ENCODE measurements around the gene ARF1. TPM values are rescaled to one million over a fixed set of nuclear protein-coding genes. Genes with fewer than 3 reads are reported as not detected.

The ARF1 gene
- total RNA-seq, 1 donor from 2014 or later, result 295 TPM

- Histone ChIP-seq H3K36me3 (no peaks in the 10 kb centered on the region), H3K4me1 (no peaks in the 10 kb centered on the region), H3K27me3 (no peaks in the 10 kb centered on the region), H3K9me3 (no peaks in the 10 kb centered on the region), H3K27ac (no peak overlapping the region), H3K4me3 (no peak overlapping the region)
- intact Hi-C loops (cut with DNase I), result no loop called here
- DNase-seq (ENCODE audit: extremely low spot score in 2 of 2), result no peak
- TF ChIP-seq POLR2AphosphoS5 (IDR thresholded peaks at IDR 0.05; ENCODE audit: insufficient read depth in 1 of 2, low read depth in 1 of 2) (no peak), CTCF (IDR thresholded peaks at IDR 0.05) (no peak), POLR2A (IDR thresholded peaks at IDR 0.05) (no peak)
These were observed 37.1 kb upstream of the ARF1 start for GRCh38 chr1:228045405-228045804.

GRCh38 chr1:228045871-228046270 lies 36.6 kb upstream of the ARF1 start:
- no peaks in the 10 kb centered on the region for H3K9me3 ChIP-seq
- H3K27me3 ChIP-seq, result no peaks in the 10 kb centered on the region
- TF ChIP-seq POLR2AphosphoS5 (IDR thresholded peaks at IDR 0.05; ENCODE audit: insufficient read depth in 1 of 2, low read depth in 1 of 2), result no peak
- TF ChIP-seq CTCF (IDR thresholded peaks at IDR 0.05), result no peak
- H3K27ac ChIP-seq, result no peak overlapping the region
- H3K36me3 ChIP-seq, result no peaks in the 10 kb centered on the region
- intact Hi-C loops (cut with DNase I), result no loop called here
- H3K4me1 ChIP-seq, result no peaks in the 10 kb centered on the region
- DNase-seq (ENCODE audit: extremely low spot score in 2 of 2), result no peak
- no peak overlapping the region for H3K4me3 ChIP-seq

GRCh38 chr1:228046421-228047182 lies 35.9 kb upstream of the ARF1 start:
- no peaks in the 10 kb centered on the region for H3K36me3 ChIP-seq
- no peak overlapping the region for H3K27ac ChIP-seq
- H3K4me3 ChIP-seq, result no peak overlapping the region
- no peaks in the 10 kb centered on the region for H3K27me3 ChIP-seq
- H3K9me3 ChIP-seq, result no peaks in the 10 kb centered on the region
- no peak for DNase-seq (ENCODE audit: extremely low spot score in 2 of 2)
- intact Hi-C loops (cut with DNase I), result no loop called here
- no peaks in the 10 kb centered on the region for H3K4me1 ChIP-seq
- no peak for TF ChIP-seq POLR2AphosphoS5 (IDR thresholded peaks at IDR 0.05; ENCODE audit: insufficient read depth in 1 of 2, low read depth in 1 of 2)
- no peak for TF ChIP-seq CTCF (IDR thresholded peaks at IDR 0.05)

GRCh38 chr1:228047183-228047466 lies 35.4 kb upstream of the ARF1 start:
- Histone ChIP-seq H3K36me3 (no peaks in the 10 kb centered on the region), H3K9me3 (no peaks in the 10 kb centered on the region), H3K27ac (no peak overlapping the region), H3K4me3 (no peak overlapping the region), H3K27me3 (no peaks in the 10 kb centered on the region), H3K4me1 (no peaks in the 10 kb centered on the region)
- intact Hi-C loops (cut with DNase I), result no loop called here
- TF ChIP-seq POLR2A (IDR thresholded peaks at IDR 0.05) (no peak), POLR2AphosphoS5 (IDR thresholded peaks at IDR 0.05; ENCODE audit: insufficient read depth in 1 of 2, low read depth in 1 of 2) (no peak), CTCF (IDR thresholded peaks at IDR 0.05) (no peak)
- DNase-seq (ENCODE audit: extremely low spot score in 2 of 2), result no peak

GRCh38 chr1:228048120-228048519 lies 34.4 kb upstream of the ARF1 start:
- Histone ChIP-seq H3K4me1 (no peaks in the 10 kb centered on the region), H3K27ac (no peak overlapping the region), H3K27me3 (no peaks in the 10 kb centered on the region), H3K4me3 (no peak overlapping the region), H3K9me3 (no peaks in the 10 kb centered on the region), H3K36me3 (no peaks in the 10 kb centered on the region)
- no peak for DNase-seq (ENCODE audit: extremely low spot score in 2 of 2)
- intact Hi-C loops (cut with DNase I), result no loop called here
- TF ChIP-seq POLR2AphosphoS5 (IDR thresholded peaks at IDR 0.05; ENCODE audit: insufficient read depth in 1 of 2, low read depth in 1 of 2), result no peak
- no peak for TF ChIP-seq POLR2A (IDR thresholded peaks at IDR 0.05)
- no peak for TF ChIP-seq CTCF (IDR thresholded peaks at IDR 0.05)
